ENCODE measurements around the gene KRTAP5-2.
"Not testable (repeated sequence)": the region's sequence is repeated elsewhere in the genome, so short reads cannot be mapped to it uniquely, and the experiment has no call there.

Gene KRTAP5-2

DNA sequence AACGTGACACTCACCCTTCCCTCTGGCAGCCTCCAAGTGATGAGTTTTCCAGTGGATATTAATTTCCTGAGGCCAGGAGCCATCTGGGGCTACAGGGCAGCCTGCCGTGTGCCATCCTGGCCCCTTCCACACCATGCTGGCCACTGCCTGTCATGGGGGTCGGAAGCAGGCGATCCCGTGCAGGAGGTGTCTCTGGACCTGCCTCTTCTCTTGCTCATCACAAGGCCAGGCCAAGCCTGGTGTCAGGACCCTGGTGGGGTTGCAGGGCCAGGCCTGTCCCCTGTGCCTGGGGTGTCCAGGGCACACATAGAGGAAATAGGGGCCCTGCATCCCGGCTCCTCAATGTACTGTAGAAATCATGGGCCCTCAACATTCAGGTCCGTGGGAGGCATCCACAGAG lies 6.6 kb upstream of the KRTAP5-2 start:
- Histone ChIP-seq H3K27me3 (replicated peaks) (peaks cover 5% of the 10 kb centered on the region), H3K36me3 (replicated peaks) (no peaks in the 10 kb centered on the region), H3K4me3 (ENCODE audit: low read depth, low read length) (no peak overlapping the region), H3K27ac (no peak overlapping the region)
- DNase-seq, result no peak
- TF ChIP-seq, protein P1, sequence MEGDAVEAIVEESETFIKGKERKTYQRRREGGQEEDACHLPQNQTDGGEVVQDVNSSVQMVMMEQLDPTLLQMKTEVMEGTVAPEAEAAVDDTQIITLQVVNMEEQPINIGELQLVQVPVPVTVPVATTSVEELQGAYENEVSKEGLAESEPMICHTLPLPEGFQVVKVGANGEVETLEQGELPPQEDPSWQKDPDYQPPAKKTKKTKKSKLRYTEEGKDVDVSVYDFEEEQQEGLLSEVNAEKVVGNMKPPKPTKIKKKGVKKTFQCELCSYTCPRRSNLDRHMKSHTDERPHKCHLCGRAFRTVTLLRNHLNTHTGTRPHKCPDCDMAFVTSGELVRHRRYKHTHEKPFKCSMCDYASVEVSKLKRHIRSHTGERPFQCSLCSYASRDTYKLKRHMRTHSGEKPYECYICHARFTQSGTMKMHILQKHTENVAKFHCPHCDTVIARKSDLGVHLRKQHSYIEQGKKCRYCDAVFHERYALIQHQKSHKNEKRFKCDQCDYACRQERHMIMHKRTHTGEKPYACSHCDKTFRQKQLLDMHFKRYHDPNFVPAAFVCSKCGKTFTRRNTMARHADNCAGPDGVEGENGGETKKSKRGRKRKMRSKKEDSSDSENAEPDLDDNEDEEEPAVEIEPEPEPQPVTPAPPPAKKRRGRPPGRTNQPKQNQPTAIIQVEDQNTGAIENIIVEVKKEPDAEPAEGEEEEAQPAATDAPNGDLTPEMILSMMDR (IDR thresholded peaks at IDR 0.05; ENCODE audit: low read depth, low read length, missing control alignments), result no peak
- in situ Hi-C loops (cut with HindIII; ENCODE audit: low pct_ligation_motif_present, low sequenced_read_pairs), result no loop called here

DNA sequence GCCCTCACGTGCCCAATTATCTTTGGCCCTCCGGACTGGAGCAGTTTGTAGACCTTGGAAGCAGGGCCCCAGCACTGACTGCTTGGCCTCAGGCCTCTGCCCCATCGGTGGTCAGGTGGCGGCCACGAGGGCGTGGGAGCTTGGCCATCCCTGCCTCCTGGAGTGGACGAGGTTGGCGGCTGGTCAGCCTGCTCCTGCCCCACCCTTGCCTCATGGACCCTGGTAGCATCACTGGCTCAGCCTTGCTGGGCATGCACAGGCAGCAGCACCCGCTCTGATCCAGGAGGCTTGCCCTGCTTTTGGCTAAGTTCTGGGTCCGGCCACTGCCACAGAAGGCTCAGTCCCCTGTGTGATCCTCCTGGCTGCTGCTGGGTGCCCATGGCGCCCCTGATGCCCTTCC lies 6.1 kb upstream of the KRTAP5-2 start:
- DNase-seq, result no peak
- Histone ChIP-seq H3K27ac (no peak overlapping the region), H3K36me3 (replicated peaks) (no peaks in the 10 kb centered on the region), H3K27me3 (replicated peaks) (peaks cover 8% of the 10 kb centered on the region), H3K4me3 (ENCODE audit: low read depth, low read length) (no peak overlapping the region)
- in situ Hi-C loops (cut with HindIII; ENCODE audit: low pct_ligation_motif_present, low sequenced_read_pairs), result no loop called here
- TF ChIP-seq, protein P1 (IDR thresholded peaks at IDR 0.05; ENCODE audit: low read depth, low read length, missing control alignments), result no peak

DNA sequence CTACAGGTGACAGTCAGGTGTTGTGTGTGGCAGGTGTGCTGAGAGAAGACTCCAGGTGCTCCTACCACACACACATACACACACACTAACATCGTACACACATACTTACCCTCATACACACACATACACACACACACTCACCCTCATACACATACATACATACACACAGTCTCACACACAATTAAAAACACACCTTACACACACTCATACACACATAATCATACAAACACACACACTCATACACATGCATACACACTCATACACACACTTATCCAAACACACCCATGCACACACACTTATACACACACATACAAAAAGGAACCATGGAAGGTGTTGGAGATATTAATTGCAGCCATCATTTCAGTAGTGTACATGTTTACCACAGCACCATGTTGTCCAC lies 5.5 kb upstream of the KRTAP5-2 start:
- Histone ChIP-seq H3K27ac (no peak overlapping the region), H3K36me3 (replicated peaks) (no peaks in the 10 kb centered on the region), H3K4me3 (ENCODE audit: low read depth, low read length) (no peak overlapping the region), H3K27me3 (replicated peaks) (peaks cover 8% of the 10 kb centered on the region)
- no peak for DNase-seq
- TF ChIP-seq, protein P1 (IDR thresholded peaks at IDR 0.05; ENCODE audit: low read depth, low read length, missing control alignments), result no peak
- in situ Hi-C loops (cut with HindIII; ENCODE audit: low pct_ligation_motif_present, low sequenced_read_pairs), result no loop called here

DNA sequence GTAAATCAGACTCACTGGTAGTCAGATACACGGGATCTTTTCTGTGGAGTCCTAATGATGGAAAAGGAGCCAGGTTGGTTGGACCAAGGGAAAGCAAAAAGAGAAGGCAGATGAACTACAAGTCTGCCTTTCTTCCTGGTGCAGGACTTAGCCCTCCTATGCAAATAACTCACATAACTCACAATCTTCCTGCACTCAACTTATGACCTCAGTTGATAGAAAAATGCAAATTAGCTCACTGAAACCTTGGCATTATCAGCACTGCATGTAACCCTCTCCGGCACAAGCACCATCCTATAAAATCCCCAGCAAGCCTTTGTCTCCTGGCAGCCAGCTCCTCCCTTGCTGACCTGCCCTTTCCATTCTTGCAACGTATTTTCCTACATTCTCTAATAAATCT lies 3.6 kb upstream of the KRTAP5-2 start:
- H3K36me3 ChIP-seq (replicated peaks); H3K27ac ChIP-seq; DNase-seq; H3K27me3 ChIP-seq (replicated peaks); H3K4me3 ChIP-seq (ENCODE audit: low read depth, low read length); in situ Hi-C loops (cut with HindIII; ENCODE audit: low pct_ligation_motif_present, low sequenced_read_pairs): not testable (repeated sequence)

DNA sequence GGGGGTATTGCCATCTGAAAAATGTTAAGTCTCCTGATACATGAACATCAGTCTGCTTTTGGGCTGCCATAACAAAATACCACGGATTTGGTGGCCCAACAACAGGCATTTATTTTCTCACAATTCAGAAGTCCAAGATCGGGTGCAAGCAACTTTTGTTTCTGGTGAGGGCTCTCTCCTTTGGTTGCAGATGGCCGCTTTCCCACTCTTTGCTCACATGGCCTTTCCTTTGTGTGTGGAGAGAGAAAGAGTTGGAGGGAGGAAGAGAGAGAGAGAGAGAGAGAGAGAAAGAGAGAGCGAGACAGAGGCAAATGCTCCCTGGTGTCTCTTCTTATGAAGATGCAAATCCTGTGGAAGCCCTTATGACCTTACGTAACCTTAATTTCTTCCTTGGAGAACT lies 2.5 kb upstream of the KRTAP5-2 start:
- in situ Hi-C loops (cut with HindIII; ENCODE audit: low pct_ligation_motif_present, low sequenced_read_pairs), result no loop called here
- TF ChIP-seq, protein P1 (IDR thresholded peaks at IDR 0.05; ENCODE audit: low read depth, low read length, missing control alignments), result no peak
- no peak for DNase-seq
- Histone ChIP-seq H3K27me3 (replicated peaks) (peaks cover 14% of the 10 kb centered on the region), H3K27ac (no peak overlapping the region), H3K36me3 (replicated peaks) (no peaks in the 10 kb centered on the region), H3K4me3 (ENCODE audit: low read depth, low read length) (no peak overlapping the region)

DNA sequence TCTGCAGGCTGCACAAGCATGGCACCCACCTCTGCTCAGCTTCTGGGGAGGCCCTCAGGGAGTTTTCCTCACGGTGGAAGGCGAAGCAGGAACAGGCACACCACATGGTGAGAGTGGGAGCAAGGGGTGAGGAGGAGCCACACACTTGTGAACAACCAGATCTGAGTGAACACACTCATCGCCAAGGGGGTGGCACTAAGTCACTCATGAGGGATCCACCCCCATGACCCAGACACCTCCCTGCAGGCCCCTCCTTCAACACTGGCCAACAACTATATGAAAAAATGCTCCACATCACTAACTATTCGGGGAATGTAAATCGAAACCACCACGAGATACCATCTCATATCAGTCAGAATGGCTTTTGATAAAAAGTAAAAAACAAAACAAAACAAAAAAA lies 722 bp upstream of the KRTAP5-2 start:
- TF ChIP-seq, protein P1 (IDR thresholded peaks at IDR 0.05; ENCODE audit: low read depth, low read length, missing control alignments), result no peak
- Histone ChIP-seq H3K36me3 (replicated peaks) (no peaks in the 10 kb centered on the region), H3K27ac (no peak overlapping the region), H3K4me3 (ENCODE audit: low read depth, low read length) (no peak overlapping the region), H3K27me3 (replicated peaks) (peaks cover 14% of the 10 kb centered on the region)
- DNase-seq, result peak; percentile 14
- in situ Hi-C loops (cut with HindIII; ENCODE audit: low pct_ligation_motif_present, low sequenced_read_pairs), result no loop called here

DNA sequence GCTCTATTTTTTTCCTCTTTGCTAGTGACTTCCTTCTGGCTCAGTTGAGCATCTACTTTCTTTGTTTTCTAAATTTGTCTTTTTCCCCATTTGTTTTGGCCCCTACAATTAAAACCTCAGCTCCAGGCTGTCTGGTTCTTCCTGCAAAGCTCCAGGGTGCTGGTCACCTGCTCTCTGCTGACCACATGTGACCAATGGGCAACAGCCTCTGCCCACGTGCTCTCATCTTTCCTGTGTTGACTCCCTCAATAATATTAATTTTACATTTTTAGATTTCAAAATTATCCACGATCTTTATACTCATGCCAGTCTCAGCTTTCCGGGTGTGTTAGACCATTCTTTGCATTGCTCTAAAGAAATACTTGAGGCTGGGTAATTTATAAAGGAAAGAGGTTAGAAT lies 312 bp upstream of the KRTAP5-2 start:
- H3K36me3 ChIP-seq (replicated peaks); H3K27ac ChIP-seq; H3K4me3 ChIP-seq (ENCODE audit: low read depth, low read length); DNase-seq; in situ Hi-C loops (cut with HindIII; ENCODE audit: low pct_ligation_motif_present, low sequenced_read_pairs): not testable (repeated sequence)
- peaks cover 14% of the 10 kb centered on the region for H3K27me3 ChIP-seq (replicated peaks)
